ENCODE results near the gene CPPED1. TPM values are rescaled to one million over a fixed set of nuclear protein-coding genes. Genes with fewer than 3 reads are reported as not detected.
A peak's percentile ranks its signal among the peaks of the same experiment; 100 is the strongest.

The CPPED1 gene
- total and polyA plus RNA-seq, 4 donors: 8.8 to 13.3 (median 9.5) TPM

DNA sequence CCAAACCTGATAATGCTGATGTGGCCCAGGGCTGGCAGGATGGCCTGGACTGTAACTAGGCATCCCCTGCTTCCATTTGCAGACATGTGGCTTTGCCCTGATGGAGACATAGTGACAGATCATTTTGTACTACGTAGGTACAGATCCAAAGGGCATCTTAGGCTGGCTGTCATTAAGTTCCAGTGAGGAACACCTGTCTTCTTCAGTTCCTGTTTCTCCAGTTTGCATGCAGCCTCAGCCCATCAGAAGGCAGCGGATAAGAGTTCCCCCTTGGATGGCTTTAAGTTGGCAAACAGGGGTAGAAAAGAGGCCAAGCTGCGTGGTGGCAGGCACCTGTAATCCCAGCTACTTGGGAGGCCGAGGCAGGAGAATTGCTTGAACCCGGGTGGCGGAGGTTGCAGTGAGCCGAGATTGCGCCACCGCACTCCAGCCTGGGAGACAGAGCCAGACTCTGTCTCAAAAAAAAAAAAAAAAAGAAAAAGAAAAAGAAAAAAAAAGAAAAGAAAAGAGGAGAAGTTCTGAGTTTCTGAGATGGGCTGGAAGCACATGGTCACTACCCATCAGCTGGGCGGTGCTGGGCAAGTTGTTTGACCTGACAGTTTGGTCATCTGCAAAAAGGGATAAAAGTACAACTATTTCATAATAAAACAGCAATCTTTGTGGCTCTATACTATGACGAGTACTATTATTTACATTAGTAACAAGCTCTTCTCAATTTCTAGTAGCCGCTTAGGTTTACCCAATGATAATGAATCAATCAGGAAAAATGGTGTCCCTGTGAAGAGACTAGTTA lies 42.7 kb downstream of the CPPED1 start:
- no peak overlapping the region for H3K27ac ChIP-seq (ENCODE audit: low read depth, low read length)
- WGBS (ENCODE audit: insufficient coverage): 93% methylated on average over 5 of the region's 12 CpGs
- no peak overlapping the region for H3K4me3 ChIP-seq (ENCODE audit: low read depth, low read length)
- no peak for DNase-seq (ENCODE audit: low read depth in 4 of 6, low spot score in 6 of 6)
- H3K36me3 ChIP-seq (ENCODE audit: control insufficient read depth, insufficient read depth, low read length): no peaks in the 10 kb centered on the region
- no peaks in the 10 kb centered on the region for H3K9me3 ChIP-seq (ENCODE audit: control insufficient read depth, insufficient read depth, low read length)
- no peaks in the 10 kb centered on the region for H3K27me3 ChIP-seq (ENCODE audit: control insufficient read depth, insufficient read depth, low read length)
- H3K4me1 ChIP-seq (ENCODE audit: control insufficient read depth, insufficient read depth, low read length): peaks cover 5% of the 10 kb centered on the region

DNA sequence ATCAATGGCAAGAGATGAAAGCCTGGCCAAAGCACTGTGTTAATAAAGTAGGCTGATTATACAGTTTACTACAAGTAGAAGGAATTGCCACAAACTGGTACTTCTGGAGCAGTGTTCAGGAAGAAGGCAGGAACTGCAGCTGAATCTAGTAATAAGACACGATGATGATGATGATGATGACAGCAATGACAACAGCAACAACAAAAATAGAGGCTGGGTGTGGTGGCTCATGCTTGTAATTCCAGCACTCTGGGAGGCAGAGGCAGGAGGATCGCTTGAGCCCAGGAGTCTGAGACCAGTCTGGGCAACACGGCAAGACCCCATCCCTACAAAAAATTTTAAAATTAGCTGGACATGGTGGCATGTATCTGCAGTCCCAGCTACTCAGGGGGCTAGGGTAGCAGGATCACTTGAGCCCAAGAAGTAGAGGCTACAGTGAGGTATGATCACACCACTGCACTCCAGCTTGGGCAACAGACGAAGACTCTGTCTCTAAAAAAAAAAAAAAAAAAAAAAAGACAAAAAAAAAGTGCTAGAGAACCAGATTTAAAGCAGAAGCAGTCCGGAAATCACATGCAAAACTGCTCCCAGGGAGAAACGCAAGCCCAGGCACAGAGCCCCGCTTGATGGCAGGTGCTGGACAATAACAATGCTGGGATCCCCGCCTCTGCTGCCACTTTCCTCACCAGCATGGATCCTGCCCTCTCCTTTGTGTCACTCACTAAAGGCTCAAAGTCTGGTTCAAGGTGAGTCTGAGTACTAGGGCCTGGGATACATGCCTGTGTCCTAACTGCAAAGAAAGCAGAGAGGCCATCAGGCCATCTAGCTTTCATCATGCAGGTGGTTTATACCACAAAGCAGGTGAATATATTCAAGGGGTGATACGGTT lies 44.8 kb downstream of the CPPED1 start:
- no peak overlapping the region for H3K4me3 ChIP-seq (ENCODE audit: low read depth, low read length)

DNA sequence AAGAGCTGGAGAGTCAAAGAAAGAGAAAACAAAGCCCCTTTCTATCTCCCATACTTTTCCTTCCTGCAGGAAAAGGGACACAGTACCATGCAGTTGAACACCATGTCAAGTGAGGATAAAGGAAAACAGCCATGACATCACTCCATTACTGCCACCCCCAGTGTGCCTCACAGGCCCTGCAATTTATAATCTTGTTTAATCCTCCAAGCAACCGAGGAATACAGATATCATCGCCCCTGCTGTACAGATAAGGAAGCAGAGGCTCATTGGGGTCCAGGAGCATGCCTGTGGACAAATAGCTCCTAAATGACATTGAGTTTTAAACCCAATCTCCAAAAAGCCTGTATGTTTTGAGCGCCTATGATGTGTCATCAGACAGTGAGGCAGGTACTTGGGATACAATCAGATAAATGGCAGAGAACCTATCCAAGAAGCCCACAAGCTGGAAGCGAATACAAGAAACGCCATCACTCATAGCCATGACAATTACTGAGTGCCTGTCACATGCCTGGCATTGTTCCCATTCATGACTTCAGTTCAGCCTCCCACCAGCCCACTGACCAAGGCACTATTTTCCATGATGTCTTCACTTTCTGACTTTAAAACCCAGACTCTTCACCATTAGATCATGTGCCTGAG lies 45.5 kb downstream of the CPPED1 start:
- Histone ChIP-seq H3K4me1 (ENCODE audit: control insufficient read depth, insufficient read depth, low read length) (peaks cover 5% of the 10 kb centered on the region), H3K36me3 (ENCODE audit: control insufficient read depth, insufficient read depth, low read length) (no peaks in the 10 kb centered on the region), H3K27me3 (ENCODE audit: control insufficient read depth, insufficient read depth, low read length) (no peaks in the 10 kb centered on the region), H3K27ac (ENCODE audit: low read depth, low read length) (peak overlapping the region; percentile 64), H3K4me3 (ENCODE audit: low read depth, low read length) (no peak overlapping the region), H3K9me3 (ENCODE audit: control insufficient read depth, insufficient read depth, low read length) (no peaks in the 10 kb centered on the region)
- 34% methylated on average over 4 of the region's 5 CpGs for WGBS (ENCODE audit: insufficient coverage)
- DNase-seq (ENCODE audit: low read depth in 4 of 6, low spot score in 6 of 6): peak in 2 of 6 donors; percentile 43 to 75

More for the DNA sequence above, 44.8 kb downstream of the CPPED1 start:
- Histone ChIP-seq H3K27ac (ENCODE audit: low read depth, low read length) (peak overlapping the region; percentile 64), H3K4me1 (ENCODE audit: control insufficient read depth, insufficient read depth, low read length) (peaks cover 5% of the 10 kb centered on the region), H3K36me3 (ENCODE audit: control insufficient read depth, insufficient read depth, low read length) (no peaks in the 10 kb centered on the region), H3K9me3 (ENCODE audit: control insufficient read depth, insufficient read depth, low read length) (no peaks in the 10 kb centered on the region), H3K27me3 (ENCODE audit: control insufficient read depth, insufficient read depth, low read length) (no peaks in the 10 kb centered on the region)
- 65% methylated on average over 4 of the region's 9 CpGs for WGBS (ENCODE audit: insufficient coverage)
- DNase-seq (ENCODE audit: low read depth in 4 of 6, low spot score in 6 of 6): no peak

DNA sequence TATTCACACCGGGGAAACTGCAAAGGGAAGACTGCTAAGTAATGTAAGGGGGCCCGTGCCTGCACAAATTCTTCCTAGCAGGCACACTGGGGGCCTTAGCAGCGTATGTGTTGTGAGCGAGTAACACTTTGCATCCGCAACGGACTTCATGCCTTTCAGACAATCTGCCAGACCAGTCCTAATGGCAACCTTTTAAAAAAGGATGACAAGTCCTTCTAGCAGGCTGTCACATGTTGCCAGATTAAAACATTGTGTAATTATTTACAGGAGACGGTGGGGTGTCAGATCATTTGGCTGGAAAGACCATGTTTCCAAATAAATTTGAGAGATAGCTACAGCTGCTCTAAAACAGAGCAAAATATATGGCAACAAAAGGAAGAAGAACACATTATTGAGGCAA lies 46.1 kb downstream of the CPPED1 start:
- WGBS (ENCODE audit: insufficient coverage): 0% methylated on average over 3 of the region's 7 CpGs
- Histone ChIP-seq H3K27ac (ENCODE audit: low read depth, low read length) (peak overlapping the region; percentile 64), H3K36me3 (ENCODE audit: control insufficient read depth, insufficient read depth, low read length) (no peaks in the 10 kb centered on the region), H3K4me3 (ENCODE audit: low read depth, low read length) (no peak overlapping the region), H3K9me3 (ENCODE audit: control insufficient read depth, insufficient read depth, low read length) (no peaks in the 10 kb centered on the region), H3K4me1 (ENCODE audit: control insufficient read depth, insufficient read depth, low read length) (peaks cover 5% of the 10 kb centered on the region), H3K27me3 (ENCODE audit: control insufficient read depth, insufficient read depth, low read length) (no peaks in the 10 kb centered on the region)
- DNase-seq (ENCODE audit: low read depth in 4 of 6, low spot score in 6 of 6): peak in 2 of 6 donors; percentile 50 to 60

DNA sequence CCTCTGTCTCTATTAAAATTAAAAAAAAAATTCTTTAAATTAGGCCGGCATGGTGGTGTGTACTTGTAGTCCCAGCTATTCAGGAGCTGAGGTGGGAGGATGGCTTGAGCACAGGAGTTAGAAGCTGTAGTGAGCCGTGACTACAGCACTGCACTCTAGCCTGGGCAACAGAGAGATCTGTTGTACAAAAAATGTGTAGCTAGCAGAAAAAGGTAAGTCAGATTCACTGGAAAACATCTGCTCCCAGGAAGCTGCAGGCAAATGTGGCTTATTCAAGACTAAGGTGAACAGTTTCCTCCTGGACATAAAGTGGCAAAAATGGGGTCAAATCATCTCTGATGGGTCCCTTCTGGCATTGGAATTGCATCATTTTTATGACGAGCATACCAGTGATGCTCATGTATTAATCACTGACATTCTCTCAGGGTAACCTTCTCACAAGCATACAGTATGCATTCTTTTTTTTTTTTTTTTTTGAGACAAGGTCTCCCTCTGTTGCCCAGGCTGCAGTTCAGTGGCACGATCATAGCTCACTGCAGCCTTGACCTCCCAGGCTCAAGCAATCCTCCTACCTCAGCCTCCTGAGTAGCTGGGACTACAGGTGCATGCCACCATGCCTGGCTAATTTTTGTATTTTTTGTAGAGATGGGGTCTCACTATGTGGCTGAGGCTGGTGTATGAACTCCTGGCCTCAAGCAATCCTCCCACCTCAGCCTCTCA lies 48.7 kb downstream of the CPPED1 start:
- DNase-seq (ENCODE audit: low read depth in 4 of 6, low spot score in 6 of 6): no peak
- Histone ChIP-seq H3K27me3 (ENCODE audit: control insufficient read depth, insufficient read depth, low read length) (no peaks in the 10 kb centered on the region), H3K36me3 (ENCODE audit: control insufficient read depth, insufficient read depth, low read length) (no peaks in the 10 kb centered on the region), H3K4me3 (ENCODE audit: low read depth, low read length) (no peak overlapping the region), H3K27ac (ENCODE audit: low read depth, low read length) (no peak overlapping the region), H3K4me1 (ENCODE audit: control insufficient read depth, insufficient read depth, low read length) (peaks cover 5% of the 10 kb centered on the region), H3K9me3 (ENCODE audit: control insufficient read depth, insufficient read depth, low read length) (no peaks in the 10 kb centered on the region)
- WGBS (ENCODE audit: insufficient coverage): 86% methylated on average over 1 of the region's 4 CpGs

DNA sequence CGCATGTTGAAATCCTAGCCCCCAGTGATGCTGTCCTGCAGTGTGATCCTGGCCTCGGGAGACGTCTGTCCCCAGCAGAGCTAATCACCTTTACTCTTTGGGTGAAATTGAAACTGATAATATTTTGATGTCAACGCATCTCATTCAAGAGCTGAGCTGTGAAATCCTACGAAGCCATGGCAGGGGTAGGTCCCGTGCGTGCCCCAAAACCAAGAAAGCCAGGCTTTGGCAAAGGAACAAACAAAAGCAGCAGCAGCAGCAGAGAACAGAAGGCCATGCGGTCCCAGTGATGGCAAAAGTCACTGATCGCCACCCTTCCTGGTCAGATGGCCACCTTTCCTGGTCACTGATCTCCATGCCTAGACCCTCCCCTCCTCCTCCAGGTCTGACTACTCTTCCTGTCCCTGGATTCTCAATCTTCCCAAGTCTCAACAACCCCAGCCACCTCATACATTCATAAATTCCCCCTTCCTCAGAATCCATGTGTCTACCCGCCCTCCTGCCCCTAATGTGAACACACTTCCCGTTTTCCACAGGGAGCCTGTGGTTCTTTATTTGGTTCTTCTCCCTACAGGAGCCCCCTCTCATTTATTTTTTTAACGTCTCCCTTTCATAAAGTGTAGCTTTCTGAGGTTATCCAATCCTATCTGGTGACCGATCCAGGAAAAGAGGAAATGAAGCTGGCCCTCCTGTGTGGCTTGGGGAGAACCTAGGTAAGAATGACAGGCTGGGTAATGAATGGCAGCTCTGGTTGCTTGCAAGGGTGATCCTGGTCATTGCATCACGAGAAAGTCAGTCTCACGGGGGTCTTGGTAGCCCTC lies 50.3 kb downstream of the CPPED1 start:
- H3K27me3 ChIP-seq (ENCODE audit: control insufficient read depth, insufficient read depth, low read length): no peaks in the 10 kb centered on the region
- no peak overlapping the region for H3K4me3 ChIP-seq (ENCODE audit: low read depth, low read length)
- H3K36me3 ChIP-seq (ENCODE audit: control insufficient read depth, insufficient read depth, low read length): no peaks in the 10 kb centered on the region
- H3K4me1 ChIP-seq (ENCODE audit: control insufficient read depth, insufficient read depth, low read length): peaks cover 5% of the 10 kb centered on the region
- WGBS (ENCODE audit: insufficient coverage): 87% methylated on average over 12 of the region's 15 CpGs
- no peaks in the 10 kb centered on the region for H3K9me3 ChIP-seq (ENCODE audit: control insufficient read depth, insufficient read depth, low read length)
- H3K27ac ChIP-seq (ENCODE audit: low read depth, low read length): no peak overlapping the region
- no peak for DNase-seq (ENCODE audit: low read depth in 4 of 6, low spot score in 6 of 6)

DNA sequence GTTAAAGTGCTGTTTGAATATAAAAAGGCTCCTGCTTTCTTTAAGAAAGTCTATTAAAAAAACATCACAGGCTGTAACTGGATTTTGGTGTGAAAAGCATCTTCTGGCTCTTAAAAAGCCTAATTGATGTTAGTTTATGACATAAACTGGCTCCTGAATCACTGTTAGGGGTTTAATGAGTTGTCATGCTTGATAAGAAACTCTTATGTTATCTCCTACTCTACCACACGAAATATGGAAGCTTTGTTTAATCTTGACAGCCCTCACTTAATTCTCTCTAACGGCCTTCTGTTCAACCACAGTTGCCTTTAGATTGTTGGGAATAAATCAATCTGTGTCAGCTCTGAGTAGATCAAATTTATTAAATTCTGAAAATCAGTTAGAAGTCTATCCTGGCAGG lies 51.5 kb downstream of the CPPED1 start:
- Histone ChIP-seq H3K27ac (ENCODE audit: low read depth, low read length) (no peak overlapping the region), H3K4me3 (ENCODE audit: low read depth, low read length) (no peak overlapping the region), H3K9me3 (ENCODE audit: control insufficient read depth, insufficient read depth, low read length) (no peaks in the 10 kb centered on the region), H3K27me3 (ENCODE audit: control insufficient read depth, insufficient read depth, low read length) (no peaks in the 10 kb centered on the region), H3K4me1 (ENCODE audit: control insufficient read depth, insufficient read depth, low read length) (no peaks in the 10 kb centered on the region), H3K36me3 (ENCODE audit: control insufficient read depth, insufficient read depth, low read length) (no peaks in the 10 kb centered on the region)
- DNase-seq (ENCODE audit: low read depth in 4 of 6, low spot score in 6 of 6): peak in 2 of 6 donors; percentile 30 to 65
- no CpG with 5 or more reads among the region's 2 CpGs for WGBS (ENCODE audit: insufficient coverage)

DNA sequence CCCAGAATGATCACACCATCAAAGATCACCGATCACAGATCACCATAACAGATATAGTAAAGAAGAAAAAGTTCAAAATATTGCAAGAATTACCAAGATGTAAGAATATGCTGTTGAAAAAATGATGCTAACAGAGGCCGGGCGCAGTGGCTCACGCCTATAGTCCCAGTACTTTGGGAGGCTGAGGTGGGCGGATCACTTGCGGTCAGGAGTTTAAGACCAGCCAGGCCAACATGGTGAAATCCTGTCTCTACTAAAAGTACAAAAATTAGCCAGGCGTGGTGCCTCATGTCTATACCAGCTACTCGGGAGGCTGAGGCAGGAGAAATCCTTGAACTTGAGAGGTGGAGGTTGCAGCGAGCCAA lies 53.2 kb downstream of the CPPED1 start:
- Histone ChIP-seq H3K27me3 (ENCODE audit: control insufficient read depth, insufficient read depth, low read length) (no peaks in the 10 kb centered on the region), H3K4me1 (ENCODE audit: control insufficient read depth, insufficient read depth, low read length) (no peaks in the 10 kb centered on the region), H3K27ac (ENCODE audit: low read depth, low read length) (no peak overlapping the region), H3K9me3 (ENCODE audit: control insufficient read depth, insufficient read depth, low read length) (no peaks in the 10 kb centered on the region), H3K36me3 (ENCODE audit: control insufficient read depth, insufficient read depth, low read length) (no peaks in the 10 kb centered on the region), H3K4me3 (ENCODE audit: low read depth, low read length) (no peak overlapping the region)
- WGBS (ENCODE audit: insufficient coverage): 100% methylated on average over 5 of the region's 9 CpGs
- DNase-seq (ENCODE audit: low read depth in 4 of 6, low spot score in 6 of 6): no peak

All from spinal cord (tissue), 10 donors.